ENCODE results near the gene TCEAL5.
"Not testable (repeated sequence)": the region's sequence is repeated elsewhere in the genome, so short reads cannot be mapped to it uniquely, and the experiment has no call there.

Gene TCEAL5

GRCh38 chrX:103234869-103235268 is 41.7 kb downstream of the TCEAL5 start:
- no peak for DNase-seq (ENCODE audit: low read depth in 2 of 2)

GRCh38 chrX:103233263-103233662 is 43.3 kb downstream of the TCEAL5 start:
- no peak for DNase-seq (ENCODE audit: low read depth in 2 of 2)

- not testable (repeated sequence) for DNase-seq (ENCODE audit: low read depth in 2 of 2)
Observed at GRCh38 chrX:103225918-103226317, 50.6 kb downstream of the TCEAL5 start.

Measured in fibroblast of skin of left biceps (primary cell).